NCI-H1105 treated with DMSO at 0.1 percent for 48 hours (cell line): ENCODE data around the gene RNF144A.

Experiments used
- DNase-seq: peaks from one replicate; lab custom pipeline; 2025; lab: John Stamatoyannopoulos, UW

Gene RNF144A

GRCh38 chr2:6908291-6908690, 8.9 kb upstream of the RNF144A start:
- no peak for DNase-seq

- DNase-seq: no peak
These were observed 7.5 kb upstream of the RNF144A start for GRCh38 chr2:6909431-6910385.

DNA sequence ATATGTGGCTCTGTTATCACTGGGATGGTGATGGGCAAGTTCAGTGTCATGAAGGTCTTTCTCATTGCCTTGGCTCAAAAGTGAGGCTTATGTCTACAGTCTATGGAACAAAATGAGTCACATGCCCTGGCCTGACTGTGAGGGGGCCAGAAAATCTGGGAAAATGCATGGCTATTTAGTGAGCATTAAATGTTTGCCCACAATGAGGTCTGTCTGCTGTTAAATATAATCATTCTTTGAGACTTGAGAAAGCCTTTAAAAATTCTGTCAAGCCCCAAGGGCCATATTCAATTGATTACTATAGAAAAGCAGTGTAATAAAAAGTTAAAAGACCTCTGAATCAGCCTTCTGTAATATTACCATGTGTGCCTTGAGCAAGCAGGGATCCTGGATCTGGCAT, 5.5 kb upstream of the RNF144A start:
- no peak for DNase-seq

- DNase-seq: no peak
These were observed 3.6 kb upstream of the RNF144A start for GRCh38 chr2:6913415-6914157.

DNA sequence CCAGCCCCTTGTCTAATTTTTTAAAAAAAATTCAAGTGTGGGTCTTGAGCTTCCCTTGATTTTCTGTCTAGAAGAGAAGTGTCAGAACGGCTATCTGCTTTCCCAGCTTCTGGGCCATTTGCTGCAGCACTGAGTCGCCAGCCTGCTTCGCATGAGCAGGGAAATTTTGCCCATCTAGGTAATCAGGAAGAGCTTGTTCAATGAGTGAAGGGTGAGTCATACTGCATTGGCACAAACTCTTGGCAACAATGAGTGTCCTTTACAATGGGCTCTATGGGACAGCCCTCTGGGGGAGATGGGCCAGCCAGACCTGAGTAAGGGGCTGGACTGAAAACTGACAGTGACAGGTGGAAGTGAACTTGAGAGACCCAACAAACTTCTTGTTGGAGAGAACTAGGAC, 2.4 kb upstream of the RNF144A start:
- DNase-seq: no peak

GRCh38 chr2:6915399-6915798, 1.8 kb upstream of the RNF144A start:
- no peak for DNase-seq

GRCh38 chr2:6916224-6916623, 988 bp upstream of the RNF144A start:
- DNase-seq: no peak

DNA sequence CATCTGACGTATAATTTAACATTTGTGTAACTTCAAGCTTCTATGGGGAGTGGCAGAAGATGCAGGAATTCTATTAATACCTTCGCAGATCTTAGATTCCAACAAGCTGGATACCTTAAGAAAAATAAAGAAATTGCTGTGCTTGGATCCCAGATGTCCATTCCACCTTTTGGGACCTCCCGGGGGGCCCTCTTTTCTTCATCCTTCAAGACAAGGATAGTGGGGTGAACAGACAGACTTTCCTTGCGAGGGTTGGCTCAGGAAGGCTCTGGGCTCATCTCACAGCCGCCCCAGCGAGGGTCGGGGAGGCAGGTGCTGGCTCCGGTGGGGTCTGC, 509 bp upstream of the RNF144A start:
- DNase-seq: no peak

GRCh38 chr2:6917761-6918421, 679 bp downstream of the RNF144A start:
- no peak for DNase-seq

- no peak for DNase-seq
These were observed 2.9 kb downstream of the RNF144A start for GRCh38 chr2:6919901-6920742.

DNA sequence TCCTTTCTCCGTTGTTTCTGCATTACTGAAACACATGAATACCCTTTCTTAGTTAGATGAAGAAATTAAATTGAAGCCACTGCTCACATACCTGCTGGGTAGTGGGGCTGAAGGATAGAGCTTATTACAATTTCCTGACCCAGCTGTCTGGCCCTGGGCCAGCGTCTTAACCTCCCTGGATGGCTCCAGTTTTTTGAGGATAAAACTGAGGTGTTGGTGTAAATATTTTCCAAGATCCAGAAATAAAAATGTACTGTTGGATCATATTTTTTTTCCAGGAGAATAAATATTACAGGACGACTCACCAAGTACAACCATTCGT, 3.5 kb downstream of the RNF144A start:
- DNase-seq: no peak

GRCh38 chr2:6921321-6921922, 4.2 kb downstream of the RNF144A start:
- no peak for DNase-seq

DNA sequence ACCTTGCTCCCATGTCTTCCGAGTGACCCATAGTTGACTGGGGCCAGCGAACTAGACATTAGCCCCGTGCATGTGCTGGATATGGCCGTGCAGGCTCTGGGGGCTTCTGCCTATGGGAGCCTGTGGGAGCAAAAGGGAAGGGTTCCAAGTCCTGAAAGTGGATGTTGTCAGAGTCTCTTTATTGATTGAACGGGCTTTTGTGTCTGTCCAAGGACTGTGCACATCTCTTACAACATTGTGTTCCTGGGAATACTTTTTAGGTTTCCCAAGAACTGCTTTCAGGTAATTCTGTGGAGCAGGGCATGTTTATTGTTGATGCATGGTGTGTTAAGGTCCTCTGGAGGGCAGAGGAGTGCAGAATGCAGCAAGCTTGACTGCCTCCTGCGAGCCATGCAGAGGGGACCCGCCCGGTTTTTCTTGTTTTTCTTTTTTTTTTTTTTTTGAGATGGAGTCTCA, 5.0 kb downstream of the RNF144A start:
- no peak for DNase-seq

- DNase-seq: no peak
These were observed 6.1 kb downstream of the RNF144A start for GRCh38 chr2:6923319-6923718.

- DNase-seq: no peak
These were observed 7.1 kb downstream of the RNF144A start for GRCh38 chr2:6924101-6924923.

DNA sequence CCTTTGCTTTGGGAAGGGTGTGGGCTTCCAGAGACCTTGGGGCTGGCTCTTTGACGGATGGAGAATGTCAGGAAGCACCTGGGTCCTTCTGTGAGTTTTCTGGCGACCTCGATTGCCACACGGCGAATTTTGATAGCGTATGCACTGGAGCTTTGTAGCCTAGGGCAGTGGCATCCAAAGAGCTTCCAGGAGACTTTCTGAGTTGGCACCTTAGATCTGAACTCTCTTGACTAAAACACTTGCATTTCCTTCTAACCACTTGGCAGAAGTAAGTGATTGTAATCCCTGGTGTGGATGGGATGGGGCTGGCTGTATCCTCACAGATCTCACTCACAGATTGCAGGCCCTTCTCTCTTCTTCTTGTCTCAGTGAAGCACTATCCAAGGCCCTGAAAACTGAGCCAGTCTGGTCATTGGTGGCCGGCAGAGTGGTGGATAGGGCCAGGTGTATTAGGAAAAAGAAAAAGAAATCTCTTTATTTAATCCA, 7.8 kb downstream of the RNF144A start:
- DNase-seq: no peak

DNA sequence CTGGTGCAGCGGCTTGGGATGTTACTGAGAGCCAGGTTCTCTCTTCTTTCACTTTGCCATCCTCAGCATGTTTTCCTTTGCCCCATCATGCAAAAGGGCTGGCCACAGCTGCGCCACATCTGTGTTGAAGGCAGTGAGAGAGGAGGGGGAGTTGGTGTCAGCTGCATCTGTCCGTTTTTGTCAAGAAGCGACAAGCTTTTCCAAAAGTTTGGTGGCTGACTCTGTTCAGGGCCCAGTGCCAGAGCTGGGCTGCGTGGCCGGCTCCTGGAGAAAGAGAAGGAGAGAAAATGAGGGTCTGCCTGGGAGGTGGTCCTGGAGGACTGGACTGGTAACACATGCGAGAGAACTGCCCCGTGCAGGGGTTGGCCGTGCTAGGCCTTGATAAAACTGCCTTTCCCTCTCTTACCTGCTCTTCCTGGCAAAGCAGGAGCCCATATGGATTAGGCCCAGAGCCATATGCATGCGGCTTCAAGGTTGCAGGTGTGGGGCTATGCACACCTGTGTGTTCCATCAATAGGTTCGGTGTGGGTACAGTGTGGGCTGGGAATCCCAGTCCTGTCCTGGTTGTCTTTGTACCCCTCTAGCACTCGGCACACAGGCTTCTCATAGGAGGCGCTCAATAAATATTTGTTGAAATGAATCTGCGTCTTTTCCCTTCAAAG, 9.0 kb downstream of the RNF144A start:
- DNase-seq: no peak

GRCh38 chr2:6927186-6927585, 10.0 kb downstream of the RNF144A start:
- DNase-seq: no peak

DNA sequence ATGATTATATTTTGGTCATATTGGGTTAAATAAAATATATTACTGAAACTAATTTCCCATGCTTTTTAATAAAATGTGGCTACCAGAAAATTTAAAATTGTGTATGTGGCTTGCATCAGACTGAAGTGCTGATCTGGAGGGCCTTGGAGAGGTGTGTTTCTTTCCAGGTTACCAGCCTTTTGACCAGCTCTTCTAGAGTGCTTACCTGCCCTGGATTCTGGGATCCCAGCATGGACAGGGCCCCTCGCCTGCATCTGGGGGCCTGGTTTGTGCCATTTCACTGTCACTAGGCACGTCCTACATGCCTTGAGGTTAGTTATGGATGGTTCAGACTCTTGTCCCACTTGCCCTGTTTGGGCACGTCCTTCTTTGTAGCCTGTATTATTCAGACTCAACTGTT, 10.5 kb downstream of the RNF144A start:
- no peak for DNase-seq

DNA sequence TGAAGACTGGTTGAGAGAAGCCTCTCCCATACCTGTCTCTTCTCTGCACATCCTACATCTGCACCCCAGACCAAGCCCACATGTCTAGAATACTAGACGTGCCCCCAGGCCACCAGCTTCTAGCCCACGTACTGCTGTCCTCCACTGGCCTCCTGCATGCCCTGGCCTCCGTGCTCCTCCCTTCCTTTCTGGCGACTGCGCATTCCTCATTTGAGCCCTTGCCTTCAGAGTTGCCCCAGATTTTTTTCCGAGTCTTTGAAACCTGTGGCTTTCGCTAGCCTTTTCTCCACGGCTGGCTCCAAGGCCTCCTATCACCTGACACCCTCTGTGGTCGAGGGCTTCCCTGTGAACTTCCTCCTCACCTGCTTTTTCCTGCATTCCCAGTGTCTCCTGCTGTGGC, 11.2 kb downstream of the RNF144A start:
- DNase-seq: no peak
